Astrocyte (in vitro differentiated cells and primary cell): Measurements from ENCODE around the gene AACS. TPM values are rescaled to one million over a fixed set of nuclear protein-coding genes. Genes with fewer than 3 reads are reported as not detected.
"Not testable (repeated sequence)": the region's sequence is repeated elsewhere in the genome, so short reads cannot be mapped to it uniquely, and the experiment has no call there.

Experiments used
- DNase-seq: peaks from one replicate; pipeline ENCODE4 v3.0.0-alpha.2; 2010; ENCODE audit warnings: low read depth
- FAIRE-seq: peaks from 2 replicates; lab custom pipeline; 2011; peaks lifted over from hg19 to GRCh38; lab: Jason Lieb, UNC
- H2AFZ ChIP-seq: 2 replicates; pipeline ENCODE4 v1.6.0; 2012; ENCODE audit warnings: low read depth, low read length, inconsistent platforms
- H3K27ac ChIP-seq: 2 replicates; pipeline ENCODE4 v1.5.1; 2011; ENCODE audit warnings: low read depth, low read length, inconsistent platforms
- H3K27me3 ChIP-seq: 2 replicates; pipeline ENCODE4 v1.6.0; 2011; ENCODE audit warnings: low read length, inconsistent platforms; ENCODE audit not compliant: insufficient read depth
- H3K36me3 ChIP-seq: 2 replicates; pipeline ENCODE4 v1.5.1; 2011; ENCODE audit warnings: low read length, inconsistent platforms; ENCODE audit not compliant: insufficient read depth
- H3K4me1 ChIP-seq: 2 replicates; pipeline ENCODE4 v1.5.1; 2011; ENCODE audit warnings: low read length, inconsistent platforms; ENCODE audit not compliant: insufficient read depth
- H3K4me2 ChIP-seq: 2 replicates; pipeline ENCODE4 v1.6.0; 2012; ENCODE audit warnings: low read length, inconsistent platforms
- H3K4me3 ChIP-seq: 2 replicates; pipeline ENCODE4 v1.5.1; 2011; ENCODE audit warnings: low read depth, mild to moderate bottlenecking, low read length, inconsistent platforms; ENCODE audit not compliant: insufficient read depth
- H3K79me2 ChIP-seq: 2 replicates; pipeline ENCODE4 v1.6.0; 2012; ENCODE audit warnings: mild to moderate bottlenecking, low read length, inconsistent platforms; ENCODE audit not compliant: insufficient read depth
- H3K9ac ChIP-seq: 2 replicates; pipeline ENCODE4 v1.6.0; 2012; ENCODE audit warnings: mild to moderate bottlenecking, low read length, inconsistent platforms
- H3K9me3 ChIP-seq: 2 replicates; pipeline ENCODE4 v1.5.1; 2012; ENCODE audit warnings: low read depth, mild to moderate bottlenecking, low read length, inconsistent platforms; ENCODE audit not compliant: insufficient read depth
- H4K20me1 ChIP-seq: 2 replicates; pipeline ENCODE4 v1.6.0; 2012; ENCODE audit warnings: low read length, inconsistent platforms; ENCODE audit not compliant: insufficient read depth
- H3K27ac Mint-ChIP-seq: one replicate; pipeline ENCODE4 v1.8.0; 2021; ENCODE audit warnings: mild to moderate bottlenecking, mixed read lengths; ENCODE audit not compliant: unreplicated experiment
- H3K27me3 Mint-ChIP-seq: one replicate; pipeline ENCODE4 v1.8.0; 2021; ENCODE audit warnings: low read depth, mixed read lengths; ENCODE audit not compliant: unreplicated experiment
- H3K36me3 Mint-ChIP-seq: one replicate; pipeline ENCODE4 v1.8.0; 2021; ENCODE audit warnings: low read depth, mixed read lengths; ENCODE audit not compliant: unreplicated experiment
- H3K4me1 Mint-ChIP-seq: one replicate; pipeline ENCODE4 v1.8.0; 2021; ENCODE audit warnings: low read depth, mixed read lengths; ENCODE audit not compliant: unreplicated experiment
- H3K4me3 Mint-ChIP-seq: one replicate; pipeline ENCODE4 v1.8.0; 2021; ENCODE audit warnings: mild to moderate bottlenecking, moderate library complexity, mixed read lengths; ENCODE audit not compliant: unreplicated experiment
- H3K9me3 Mint-ChIP-seq: one replicate; pipeline ENCODE4 v1.8.0; 2021; ENCODE audit warnings: mild to moderate bottlenecking, mixed read lengths; ENCODE audit not compliant: unreplicated experiment
- EZH2 ChIP-seq: IDR thresholded peaks from 2 replicates; pipeline ENCODE4 v1.6.1; 2012; ENCODE audit warnings: mild to moderate bottlenecking, low read length, inconsistent platforms; ENCODE audit not compliant: insufficient read depth
- total RNA-seq: library from RNA; stranded (reverse); gene quantifications from 2 replicates; pipeline ENCODE4 v1.2.1, GENCODE V29; 2021
- TF ChIP-seq, protein P1 (sequence below): IDR thresholded peaks from 2 replicates; pipeline ENCODE4 v1.5.1; 2011; ENCODE audit warnings: low read depth, mild to moderate bottlenecking, inconsistent platforms, low read length, moderate library complexity; ENCODE audit not compliant: insufficient read depth

The AACS gene
- total RNA-seq, 1 donor from 2014 or later = 22.5 TPM

DNA sequence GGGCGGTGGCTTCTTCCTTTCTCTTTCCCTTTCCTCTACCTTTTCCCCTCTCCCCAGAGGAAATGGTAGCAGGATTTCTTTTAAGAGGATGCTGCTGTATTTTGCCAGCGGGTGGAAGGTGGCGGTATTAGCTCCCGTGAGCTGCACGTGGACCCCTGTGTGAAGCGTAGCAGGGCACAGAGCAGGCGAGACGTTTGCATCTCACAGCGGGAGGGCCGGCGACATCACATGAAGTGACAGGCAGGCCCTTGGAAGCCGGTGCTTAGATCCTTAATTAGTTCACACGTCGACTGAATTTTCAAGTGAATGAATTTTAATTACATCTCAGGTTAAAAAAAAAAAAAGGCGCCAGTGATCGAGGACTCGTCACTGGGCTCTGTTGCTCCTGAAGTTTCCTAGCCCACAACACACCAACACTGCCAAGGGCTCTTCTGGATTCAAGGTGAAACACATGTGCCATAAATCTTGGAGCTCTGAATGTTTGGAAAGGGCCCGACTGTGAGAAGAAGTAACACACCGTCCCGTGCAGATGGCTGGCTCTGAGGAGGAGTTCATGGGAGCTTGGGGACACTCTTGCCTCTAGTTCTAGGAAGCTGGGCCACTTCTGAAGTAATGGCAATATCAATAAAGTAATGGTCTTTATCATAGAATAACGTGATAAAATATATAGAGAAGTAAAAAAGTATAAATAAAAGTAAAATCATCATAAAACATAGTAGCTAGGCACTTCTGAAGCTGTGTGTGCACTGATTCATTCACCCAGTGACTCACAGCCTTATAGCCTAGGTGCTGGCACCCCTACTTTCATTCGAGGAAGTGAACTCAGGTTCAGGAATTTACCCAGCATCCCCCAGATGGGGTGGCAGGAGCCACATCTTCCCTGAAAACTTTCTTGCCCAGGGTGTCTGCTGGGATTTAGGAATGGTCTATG is 75.3 kb downstream of the AACS start:
- Mint-ChIP-seq H3K4me1 (peaks cover 9% of the 10 kb centered on the region), H3K36me3 (peaks cover 6% of the 10 kb centered on the region), H3K27me3 (no peaks in the 10 kb centered on the region), H3K9me3 (no peaks in the 10 kb centered on the region), H3K27ac (peak overlapping the region; percentile 20), H3K4me3 (no peak overlapping the region)
- H3K4me2 ChIP-seq = peak overlapping the region; percentile 37
- FAIRE-seq (peak; percentile 29), DNase-seq (peak; percentile 78)
- H3K79me2 ChIP-seq = no peaks in the 10 kb centered on the region
- H3K36me3 ChIP-seq = no peaks in the 10 kb centered on the region
- H3K4me3 ChIP-seq = no peak overlapping the region
- H2AFZ ChIP-seq = no peak overlapping the region
- no peaks in the 10 kb centered on the region for H3K27me3 ChIP-seq
- H4K20me1 ChIP-seq = no peaks in the 10 kb centered on the region
- H3K9ac ChIP-seq = peak overlapping the region; percentile 7
- peaks cover 13% of the 10 kb centered on the region for H3K4me1 ChIP-seq
- H3K27ac ChIP-seq = peak overlapping the region; percentile 72
- TF ChIP-seq EZH2 = no peak
- TF ChIP-seq, protein P1, sequence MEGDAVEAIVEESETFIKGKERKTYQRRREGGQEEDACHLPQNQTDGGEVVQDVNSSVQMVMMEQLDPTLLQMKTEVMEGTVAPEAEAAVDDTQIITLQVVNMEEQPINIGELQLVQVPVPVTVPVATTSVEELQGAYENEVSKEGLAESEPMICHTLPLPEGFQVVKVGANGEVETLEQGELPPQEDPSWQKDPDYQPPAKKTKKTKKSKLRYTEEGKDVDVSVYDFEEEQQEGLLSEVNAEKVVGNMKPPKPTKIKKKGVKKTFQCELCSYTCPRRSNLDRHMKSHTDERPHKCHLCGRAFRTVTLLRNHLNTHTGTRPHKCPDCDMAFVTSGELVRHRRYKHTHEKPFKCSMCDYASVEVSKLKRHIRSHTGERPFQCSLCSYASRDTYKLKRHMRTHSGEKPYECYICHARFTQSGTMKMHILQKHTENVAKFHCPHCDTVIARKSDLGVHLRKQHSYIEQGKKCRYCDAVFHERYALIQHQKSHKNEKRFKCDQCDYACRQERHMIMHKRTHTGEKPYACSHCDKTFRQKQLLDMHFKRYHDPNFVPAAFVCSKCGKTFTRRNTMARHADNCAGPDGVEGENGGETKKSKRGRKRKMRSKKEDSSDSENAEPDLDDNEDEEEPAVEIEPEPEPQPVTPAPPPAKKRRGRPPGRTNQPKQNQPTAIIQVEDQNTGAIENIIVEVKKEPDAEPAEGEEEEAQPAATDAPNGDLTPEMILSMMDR = no peak
- no peaks in the 10 kb centered on the region for H3K9me3 ChIP-seq

DNA sequence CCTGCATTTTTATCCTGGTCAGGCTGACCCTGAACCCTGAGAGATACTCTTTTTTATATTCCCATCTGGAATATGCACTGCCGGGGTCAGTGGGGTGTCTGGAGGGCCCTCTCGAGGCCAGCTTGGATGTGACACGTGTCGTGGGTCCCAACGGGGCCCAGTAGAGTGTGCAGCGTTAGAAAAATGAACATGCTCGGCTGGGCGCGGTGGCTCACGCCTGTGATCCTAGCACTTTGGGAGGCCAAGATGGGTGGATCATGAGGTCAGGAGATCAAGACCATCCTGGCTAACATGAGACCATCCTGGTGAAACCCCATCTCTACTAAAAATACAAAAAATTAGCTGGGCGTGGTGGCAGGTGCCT is 76.0 kb downstream of the AACS start:
- H3K9me3 ChIP-seq, H3K27me3 ChIP-seq, H3K27me3 Mint-ChIP-seq, H3K9ac ChIP-seq, H3K4me3 Mint-ChIP-seq, H3K79me2 ChIP-seq, FAIRE-seq, H3K4me1 Mint-ChIP-seq, H3K4me3 ChIP-seq, H3K36me3 ChIP-seq, DNase-seq, H3K9me3 Mint-ChIP-seq, H3K36me3 Mint-ChIP-seq, H2AFZ ChIP-seq, H4K20me1 ChIP-seq: not testable (repeated sequence)
- peak overlapping the region; percentile 37 for H3K4me2 ChIP-seq
- H3K27ac ChIP-seq = peak overlapping the region; percentile 72
- peak overlapping the region; percentile 14 for H3K27ac Mint-ChIP-seq
- H3K4me1 ChIP-seq = peaks cover 13% of the 10 kb centered on the region

DNA sequence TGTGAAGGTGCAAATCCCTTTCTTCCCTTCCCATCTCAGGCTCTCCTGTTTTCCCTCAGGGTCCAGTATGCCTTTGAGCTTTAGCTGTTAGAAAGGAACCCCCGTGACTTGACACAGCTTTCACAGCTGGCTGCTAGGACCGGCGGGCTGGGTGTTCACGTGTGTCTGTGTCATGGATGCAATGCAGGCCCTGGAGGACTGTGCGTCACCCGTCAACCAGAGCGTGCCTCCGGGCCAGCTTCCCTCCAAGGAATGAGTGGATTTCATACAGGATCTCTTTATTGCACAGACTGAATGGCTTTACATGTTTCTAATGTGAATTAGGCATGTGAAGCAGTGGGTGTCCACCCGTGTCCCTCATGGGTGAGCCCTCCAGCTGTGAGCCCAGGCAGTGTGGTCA is 77.4 kb downstream of the AACS start:
- Histone ChIP-seq H3K27ac (no peak overlapping the region), H3K9ac (no peak overlapping the region), H3K4me2 (no peak overlapping the region), H3K9me3 (no peaks in the 10 kb centered on the region), H3K27me3 (no peaks in the 10 kb centered on the region), H3K4me1 (peaks cover 13% of the 10 kb centered on the region), H3K79me2 (no peaks in the 10 kb centered on the region), H3K4me3 (no peak overlapping the region), H3K36me3 (no peaks in the 10 kb centered on the region), H2AFZ (no peak overlapping the region), H4K20me1 (no peaks in the 10 kb centered on the region)
- Mint-ChIP-seq H3K27ac (no peak overlapping the region), H3K9me3 (no peaks in the 10 kb centered on the region), H3K36me3 (peaks cover 6% of the 10 kb centered on the region), H3K4me3 (no peak overlapping the region), H3K4me1 (peaks cover 9% of the 10 kb centered on the region), H3K27me3 (no peaks in the 10 kb centered on the region)
- DNase-seq = no peak
- no peak for FAIRE-seq
- TF ChIP-seq, protein P1 = no peak
- TF ChIP-seq EZH2 = no peak
